A549 (cell line): ENCODE data around the gene TANGO2. TPM values are rescaled to one million over a fixed set of nuclear protein-coding genes. Genes with fewer than 3 reads are reported as not detected.

ENCODE experiments used
- ATAC-seq, 2 experiments: fragments of 200-7000 bp in 1 of 2; fragments of >200 bp in 1 of 2; cut with Nextera tagmentation in 1 of 2; cut with Tn5 transposase in 1 of 2; 3 replicates each; pipeline versions ENCODE4 v1.8.0 to v1.9.1; 2018 to 2020; ENCODE audit warnings: mild to moderate bottlenecking in 1 of 2, moderate library complexity in 1 of 2
- CTCF ChIA-PET: fragments of 300-600 bp; sonication (Branson Sonifier 250); formaldehyde crosslinking; extraction: SDS; loops from one replicate; lab custom pipeline; 2021; ENCODE audit warnings: antibody characterized with exemption, inconsistent platforms; lab: Yijun Ruan, JAX
- POLR2A ChIA-PET: fragments of 350-600 bp; formaldehyde crosslinking; extraction: SDS; loops from one replicate; lab custom pipeline; 2021; ENCODE audit warnings: antibody characterized with exemption, inconsistent platforms; lab: Yijun Ruan, JAX
- DNase-seq, 2 experiments: peaks; one replicate each; pipeline versions ENCODE4 v3.0.0 to v3.0.0-alpha.2; 2011 to 2016; ENCODE audit warnings: low read depth in 1 of 2, low spot score in 1 of 2
- FAIRE-seq: peaks from 2 replicates; lab custom pipeline; 2011; peaks lifted over from hg19 to GRCh38; lab: Jason Lieb, UNC
- H3K27ac ChIP-seq, 2 experiments: fragments of >200 bp; sonication (Bioruptor Twin); formaldehyde crosslinking; 3 replicates each; pipeline ENCODE4 v1.5.1; 2016 to 2017
- H3K4me1 ChIP-seq: fragments of >200 bp; sonication (Bioruptor Twin); formaldehyde crosslinking; 3 replicates; pipeline ENCODE4 v1.6.1; 2016
- H3K4me2 ChIP-seq: fragments of >200 bp; sonication (Bioruptor Twin); formaldehyde crosslinking; 3 replicates; pipeline ENCODE4 v1.6.1; 2016
- H3K4me3 ChIP-seq: fragments of >200 bp; sonication (Bioruptor Twin); formaldehyde crosslinking; 3 replicates; pipeline ENCODE4 v1.5.1; 2016
- H3K9me3 ChIP-seq: fragments of >200 bp; sonication (Bioruptor Twin); formaldehyde crosslinking; 3 replicates; pipeline ENCODE4 v1.6.1; 2016
- BHLHE40 ChIP-seq: IDR thresholded peaks from 2 replicates; pipeline ENCODE4 v1.6.1; 2012; ENCODE audit warnings: low read depth, low read length, inconsistent platforms
- CBX8 ChIP-seq: fragments of 200-600 bp; sonication (generic); IDR thresholded peaks from 2 replicates; pipeline ENCODE4 v1.6.1; 2016
- CEBPB ChIP-seq, 2 experiments: fragments of >200 bp in 1 of 2; sonication (Bioruptor Twin) in 1 of 2; formaldehyde crosslinking in 1 of 2; IDR thresholded peaks; 2 replicates each; pipeline ENCODE4 v1.6.1; 2012 to 2016
- CHD4 ChIP-seq: fragments of 200-600 bp; sonication (generic); IDR thresholded peaks from 2 replicates; pipeline ENCODE4 v1.6.1; 2016; ENCODE audit warnings: antibody characterized with exemption, mild to moderate bottlenecking, borderline replicate concordance
- E2F6 ChIP-seq: IDR thresholded peaks from 2 replicates; pipeline ENCODE4 v1.6.1; 2012; ENCODE audit warnings: low read depth, borderline replicate concordance
- ELK1 ChIP-seq: fragments of 150-350 bp; IDR thresholded peaks from 2 replicates; pipeline ENCODE4 v1.6.1; 2014; ENCODE audit warnings: low read depth, mild to moderate bottlenecking, low read length
- ESRRA ChIP-seq: fragments of 150-350 bp; IDR thresholded peaks from 2 replicates; pipeline ENCODE4 v1.6.1; 2014; ENCODE audit warnings: mild to moderate bottlenecking, low read length, borderline replicate concordance
- FOSL2 ChIP-seq, 2 experiments: fragments of 450-650 bp in 1 of 2; fragments of >200 bp in 1 of 2; sonication (Bioruptor Twin) in 1 of 2; formaldehyde crosslinking; IDR thresholded peaks; 2 replicates each; pipeline versions ENCODE4 v1.5.0 to v1.6.1; 2016 to 2020; ENCODE audit warnings: mild to moderate bottlenecking in 1 of 2, moderate library complexity in 1 of 2
- FOXS1 ChIP-seq: fragments of 250-450 bp; sonication (Bioruptor Pico); IDR thresholded peaks from 2 replicates; pipeline ENCODE4 v1.5.0; 2020; ENCODE audit warnings: mild to moderate bottlenecking, moderate library complexity
- GATA3 ChIP-seq: IDR thresholded peaks from 2 replicates; pipeline ENCODE4 v1.6.1; 2012; ENCODE audit warnings: borderline replicate concordance
- HOXB13 ChIP-seq: fragments of 250-450 bp; sonication (Bioruptor Pico); IDR thresholded peaks from 2 replicates; pipeline ENCODE4 v1.5.0; 2020; ENCODE audit warnings: low read depth, mild to moderate bottlenecking, moderate library complexity
- HOXB5 ChIP-seq: fragments of 250-450 bp; sonication (Bioruptor Pico); IDR thresholded peaks from 2 replicates; pipeline ENCODE4 v1.5.0; 2020; ENCODE audit warnings: mild to moderate bottlenecking, moderate library complexity
- JUN ChIP-seq, 2 experiments: fragments of >200 bp; sonication (Bioruptor Twin); formaldehyde crosslinking; IDR thresholded peaks; 2 replicates in 1 of 2; 3 replicates in 1 of 2; pipeline ENCODE4 v1.6.1; 2016 to 2017
- KDM5A ChIP-seq: fragments of 200-600 bp; sonication (generic); IDR thresholded peaks from 2 replicates; pipeline ENCODE4 v1.6.1; 2016; ENCODE audit warnings: antibody characterized with exemption, mild to moderate bottlenecking
- MAX ChIP-seq: IDR thresholded peaks from 2 replicates; pipeline ENCODE4 v1.6.1; 2012
- RCOR1 ChIP-seq: fragments of 150-350 bp; IDR thresholded peaks from 2 replicates; pipeline ENCODE4 v1.6.1; 2014; ENCODE audit warnings: antibody characterized with exemption, low read length, low read depth
- SMC3 ChIP-seq: fragments of >200 bp; sonication (Bioruptor Twin); formaldehyde crosslinking; IDR thresholded peaks from 3 replicates; pipeline ENCODE4 v1.6.1; 2018; ENCODE audit warnings: inconsistent platforms
- TP53 ChIP-seq: fragments of 250-450 bp; sonication (Bioruptor Pico); IDR thresholded peaks from 2 replicates; pipeline ENCODE4 v1.5.0; 2021; ENCODE audit warnings: mild to moderate bottlenecking, moderate library complexity
- ZC3H11A ChIP-seq: fragments of 450-650 bp; IDR thresholded peaks from 2 replicates; pipeline ENCODE4 v1.6.1; 2014; ENCODE audit warnings: antibody characterized with exemption, mild to moderate bottlenecking
- ZNF302 ChIP-seq: fragments of 250-450 bp; sonication (Bioruptor Pico); IDR thresholded peaks from 2 replicates; pipeline ENCODE4 v1.9.0; 2021; ENCODE audit warnings: inconsistent platforms, mild to moderate bottlenecking, moderate library complexity
- ZSCAN20 ChIP-seq: fragments of 250-450 bp; sonication (Bioruptor Pico); IDR thresholded peaks from 2 replicates; pipeline ENCODE4 v1.8.0; 2022; ENCODE audit warnings: mild to moderate bottlenecking, moderate library complexity
- WGBS: methylation state at CpG from one replicate; pipeline ENCODE4 v1.1.6; 2017; ENCODE audit errors: missing lambda C conversion rate; 5-methylcytosine and 5-hydroxymethylcytosine counted together
- polyA plus RNA-seq, 4 experiments: library from polyadenylated mRNA; depleted of rRNA in 3 of 4; stranded (reverse); fragments of >200 nt; fragmentation: RNase III in 1 of 4; extraction: RNeasy Plus Mini Kit Qiagen cat#74134 plus additional on column Dnase treatment in 1 of 4; gene quantifications; 2 replicates in 3 of 4; 3 replicates in 1 of 4; pipeline ENCODE4 v1.2.3, GENCODE V29; 2011 to 2017

TANGO2 gene
- polyA plus RNA-seq, 2 of the 4 experiments (the other 2 are of a cell fraction), result 13.2 to 13.8 TPM

- POLR2A ChIA-PET, result no interaction called here
- CTCF ChIA-PET, result no interaction called here
- Histone ChIP-seq H3K4me1 (no peaks in the 10 kb centered on the region), H3K27ac (no peak overlapping the region)
- FAIRE-seq (no peak), ATAC-seq (no peak), DNase-seq (no peak)
- WGBS, result 93% methylated on average over 14 of the region's 27 CpGs
- TF ChIP-seq TP53 (CRISPR knock-in tag) (no peak), CBX8 (no peak), ESRRA (no peak), E2F6 (no peak), ZC3H11A (no peak)
- TF ChIP-seq, all 56 proteins: peak for 0
- H3K4me2 ChIP-seq, result no peak overlapping the region
- no peak overlapping the region for H3K4me3 ChIP-seq
- H3K9me3 ChIP-seq, result no peaks in the 10 kb centered on the region
These were observed 42.6 kb downstream of the TANGO2 start for GRCh38 chr22:20063271-20064139.

- Histone ChIP-seq H3K9me3 (no peaks in the 10 kb centered on the region), H3K27ac (no peak overlapping the region), H3K4me1 (no peaks in the 10 kb centered on the region), H3K4me2 (no peak overlapping the region), H3K4me3 (no peak overlapping the region)
- WGBS, result 100% methylated on average over 1 of the region's 3 CpGs
- ATAC-seq (no peak), DNase-seq (no peak), FAIRE-seq (no peak)
- POLR2A ChIA-PET, result no interaction called here
- TF ChIP-seq E2F6, result no peak
- no peak for TF ChIP-seq HOXB5 (CRISPR knock-in tag)
- no peak for TF ChIP-seq FOXS1
- TF ChIP-seq ELK1, result no peak
- TF ChIP-seq JUN (IDR thresholded peaks at IDR 0.05), result no peak
- TF ChIP-seq ZNF302 (CRISPR knock-in tag), result no peak
- TF ChIP-seq HOXB13 (CRISPR knock-in tag), result no peak
- TF ChIP-seq GATA3, result no peak
- TF ChIP-seq RCOR1, result no peak
- TF ChIP-seq FOSL2 (IDR thresholded peaks at IDR 0.05), result no peak
- TF ChIP-seq FOSL2 (CRISPR knock-in tag; IDR thresholded peaks at IDR 0.05), result no peak
- TF ChIP-seq MAX, result no peak
- TF ChIP-seq ESRRA, result no peak
- no peak for TF ChIP-seq KDM5A
- no peak for TF ChIP-seq ZSCAN20 (CRISPR knock-in tag)
- CTCF ChIA-PET, result no interaction called here
These were observed 43.2 kb downstream of the TANGO2 start for GRCh38 chr22:20064140-20064480.

- no peak for FAIRE-seq
These were observed 43.8 kb downstream of the TANGO2 start for GRCh38 chr22:20064545-20065262.

More at GRCh38 chr22:20064545-20065262, 43.8 kb downstream of the TANGO2 start:
- Histone ChIP-seq H3K27ac (no peak overlapping the region), H3K9me3 (no peaks in the 10 kb centered on the region)
- ATAC-seq, result no peak
- WGBS, result 97% methylated on average over 13 of the region's 18 CpGs
- TF ChIP-seq ZSCAN20 (CRISPR knock-in tag), result no peak
- TF ChIP-seq SMC3, result no peak
- no peak for TF ChIP-seq FOXS1
- no peak for TF ChIP-seq HOXB13 (CRISPR knock-in tag)
- TF ChIP-seq FOSL2 (IDR thresholded peaks at IDR 0.05), result no peak
- TF ChIP-seq FOSL2 (CRISPR knock-in tag; IDR thresholded peaks at IDR 0.05), result no peak
- TF ChIP-seq KDM5A, result no peak
- TF ChIP-seq CEBPB (IDR thresholded peaks at IDR 0.05), result no peak
- TF ChIP-seq BHLHE40, result no peak
- TF ChIP-seq CHD4, result no peak
- TF ChIP-seq, all 56 proteins: peak for 0
- Histone ChIP-seq H3K4me3 (no peak overlapping the region), H3K4me1 (no peaks in the 10 kb centered on the region), H3K4me2 (no peak overlapping the region)
- ChIA-PET POLR2A (no interaction called here), CTCF (no interaction called here)
- DNase-seq, result no peak
